H9 (cell line): ENCODE results near the gene STX10. TPM values are rescaled to one million over a fixed set of nuclear protein-coding genes. Genes with fewer than 3 reads are reported as not detected.

Experiments
- DNase-seq: peaks from one replicate; pipeline ENCODE4 v3.0.0-alpha.2; 2017
- H2AFZ ChIP-seq: one replicate; pipeline ENCODE4 v1.6.1; 2013; ENCODE audit warnings: mild to moderate bottlenecking, low read length, control low read depth, moderate library complexity
- H2AK5ac ChIP-seq: 2 replicates; pipeline ENCODE4 v1.6.1; 2013; ENCODE audit warnings: low read length, control low read depth, mixed read lengths; ENCODE audit not compliant: insufficient read length
- H2BK120ac ChIP-seq: one replicate; pipeline ENCODE4 v1.6.1; 2013; ENCODE audit warnings: low read depth, mild to moderate bottlenecking, low read length, control low read depth, inconsistent platforms; ENCODE audit not compliant: poor library complexity, severe bottlenecking
- H2BK12ac ChIP-seq: 2 replicates; pipeline ENCODE4 v1.6.1; 2013; ENCODE audit warnings: low read length, control low read depth, mixed read lengths, low read depth; ENCODE audit not compliant: insufficient read length
- H2BK15ac ChIP-seq: 2 replicates; pipeline ENCODE4 v1.6.1; 2013; ENCODE audit warnings: low read depth, low read length, control low read depth
- H2BK20ac ChIP-seq: one replicate; pipeline ENCODE4 v1.6.1; 2013; ENCODE audit warnings: low read depth, mild to moderate bottlenecking, low read length, control low read depth, inconsistent platforms; ENCODE audit not compliant: poor library complexity, severe bottlenecking
- H2BK5ac ChIP-seq: 2 replicates; pipeline ENCODE4 v1.6.1; 2013; ENCODE audit warnings: low read length, control low read depth, mixed read lengths; ENCODE audit not compliant: insufficient read length
- H3K14ac ChIP-seq: 2 replicates; pipeline ENCODE4 v1.6.1; 2013; ENCODE audit warnings: low read length, control low read depth; ENCODE audit not compliant: insufficient read depth
- H3K18ac ChIP-seq: 2 replicates; pipeline ENCODE4 v1.6.1; 2013; ENCODE audit warnings: low read depth, mild to moderate bottlenecking, mixed read lengths, low read length, control low read depth; ENCODE audit not compliant: insufficient read length
- H3K23ac ChIP-seq: 2 replicates; pipeline ENCODE4 v1.6.1; 2013; ENCODE audit warnings: low read length, control low read depth, mixed read lengths, low read depth; ENCODE audit not compliant: insufficient read length
- H3K23me2 ChIP-seq: 2 replicates; pipeline ENCODE4 v1.6.1; 2013; ENCODE audit warnings: low read depth, mild to moderate bottlenecking, mixed read lengths, low read length, control low read depth; ENCODE audit not compliant: insufficient read length, poor library complexity, severe bottlenecking
- H3K27ac ChIP-seq: 2 replicates; pipeline ENCODE4 v1.5.1; 2013; ENCODE audit warnings: low read length, control low read depth, mixed read lengths, low read depth; ENCODE audit not compliant: insufficient read length
- H3K27me3 ChIP-seq: 2 replicates; pipeline ENCODE4 v1.6.1; 2013; ENCODE audit warnings: low read length, control low read depth, inconsistent platforms; ENCODE audit not compliant: insufficient read depth
- H3K4ac ChIP-seq: 2 replicates; pipeline ENCODE4 v1.6.1; 2013; ENCODE audit warnings: low read depth, mild to moderate bottlenecking, control low read depth, inconsistent platforms, low read length, moderate library complexity
- H3K4me1 ChIP-seq: 2 replicates; pipeline ENCODE4 v1.6.1; 2013; ENCODE audit warnings: low read length, control low read depth, inconsistent platforms; ENCODE audit not compliant: insufficient read depth
- H3K4me2 ChIP-seq: 2 replicates; pipeline ENCODE4 v1.6.1; 2013; ENCODE audit warnings: low read length, control low read depth, mixed read lengths; ENCODE audit not compliant: insufficient read length, insufficient read depth
- H3K56ac ChIP-seq: 2 replicates; pipeline ENCODE4 v1.6.1; 2013; ENCODE audit warnings: low read depth, mild to moderate bottlenecking, mixed read lengths, low read length, control low read depth; ENCODE audit not compliant: insufficient read length
- H3K79me1 ChIP-seq: 2 replicates; pipeline ENCODE4 v1.6.1; 2013; ENCODE audit warnings: low read depth, mild to moderate bottlenecking, moderate library complexity, low read length, control low read depth, inconsistent platforms; ENCODE audit not compliant: insufficient read depth, poor library complexity, severe bottlenecking
- H3K79me2 ChIP-seq: 2 replicates; pipeline ENCODE4 v1.6.1; 2013; ENCODE audit warnings: low read length, control low read depth, inconsistent platforms; ENCODE audit not compliant: insufficient read depth
- H3K9ac ChIP-seq: 2 replicates; pipeline ENCODE4 v1.6.1; 2013; ENCODE audit warnings: low read length, control low read depth, mixed read lengths; ENCODE audit not compliant: insufficient read length; ENCODE audit errors: extremely low read depth
- H3K9me3 ChIP-seq: one replicate; pipeline ENCODE4 v1.6.1; 2013; ENCODE audit warnings: low read depth, low read length, inconsistent platforms; ENCODE audit not compliant: control insufficient read depth
- H3T11ph ChIP-seq: one replicate; pipeline ENCODE4 v1.6.1; 2013; ENCODE audit warnings: mild to moderate bottlenecking, low read length, control low read depth, inconsistent platforms
- H4K20me1 ChIP-seq: one replicate; pipeline ENCODE4 v1.6.1; 2013; ENCODE audit not compliant: control insufficient read depth, insufficient read length, insufficient read depth
- H4K5ac ChIP-seq: 2 replicates; pipeline ENCODE4 v1.6.1; 2013; ENCODE audit warnings: low read depth, mild to moderate bottlenecking, mixed read lengths, low read length, control low read depth; ENCODE audit not compliant: insufficient read length
- H4K8ac ChIP-seq: replicated peaks from 2 replicates; pipeline ENCODE4 v1.6.1; 2013; ENCODE audit warnings: low read length, control low read depth, mixed read lengths, low read depth; ENCODE audit not compliant: insufficient read length
- H4K91ac ChIP-seq: 2 replicates; pipeline ENCODE4 v1.6.1; 2013; ENCODE audit warnings: low read depth, mild to moderate bottlenecking, moderate library complexity, mixed read lengths, low read length, control low read depth; ENCODE audit not compliant: insufficient read length
- H3K27ac Mint-ChIP-seq, 3 experiments: 2 replicates in 2 of 3; 3 replicates in 1 of 3; pipeline ENCODE4 v1.8.0; 2020 to 2021; ENCODE audit warnings: mixed read lengths in 3 of 3, mild to moderate bottlenecking in 1 of 3, moderate library complexity in 1 of 3
- H3K27me3 Mint-ChIP-seq: 2 replicates; pipeline ENCODE4 v1.8.0; 2021; ENCODE audit warnings: low read depth, mild to moderate bottlenecking, moderate library complexity, mixed read lengths
- H3K36me3 Mint-ChIP-seq, 3 experiments: 2 replicates in 2 of 3; 3 replicates in 1 of 3; pipeline ENCODE4 v1.8.0; 2020 to 2021; ENCODE audit warnings: low read depth in 3 of 3, mixed read lengths in 3 of 3; ENCODE audit not compliant: insufficient read depth in 1 of 3
- H3K4me1 Mint-ChIP-seq, 2 experiments: 2 replicates each; pipeline ENCODE4 v1.8.0; 2020; ENCODE audit warnings: mixed read lengths in 2 of 2
- H3K4me3 Mint-ChIP-seq, 2 experiments: 2 replicates in 1 of 2; 3 replicates in 1 of 2; pipeline ENCODE4 v1.8.0; 2020 to 2021; ENCODE audit warnings: mild to moderate bottlenecking in 2 of 2, mixed read lengths in 2 of 2, moderate library complexity in 1 of 2
- H3K9me3 Mint-ChIP-seq, 2 experiments: 2 replicates in 1 of 2; 3 replicates in 1 of 2; pipeline ENCODE4 v1.8.0; 2020; ENCODE audit warnings: mild to moderate bottlenecking in 2 of 2, mixed read lengths in 2 of 2, moderate library complexity in 1 of 2
- CTCF ChIP-seq: fragments of 200-600 bp; sonication (generic); conservative IDR thresholded peaks from 3 replicates; pipeline ENCODE4 v1.8.0; 2021; ENCODE audit warnings: antibody characterized with exemption, mild to moderate bottlenecking
- WGBS: extraction: QIAGEN DNeasy Blood & Tissue Kit; methylation state at CpG from one replicate; pipeline ENCODE4 v1.1.7; 2013; ENCODE audit warnings: missing lambda C conversion rate, low lambda C conversion rate, mixed read lengths; ENCODE audit not compliant: insufficient read length; ENCODE audit errors: extremely low coverage; 5-methylcytosine and 5-hydroxymethylcytosine counted together
- total RNA-seq: library from RNA; stranded (reverse); gene quantifications from 2 replicates; pipeline ENCODE4 v1.2.1, GENCODE V29; 2021

The STX10 gene
- total RNA-seq, 1 experiment from 2014 or later = 39.4 TPM

- Histone ChIP-seq H2BK120ac (no peak within 1 kb of the TSS), H3K56ac (no peak within 1 kb of the TSS), H3K14ac (no peak within 1 kb of the TSS; the same call in 1 of the 2 replicates), H2BK5ac (no peak within 1 kb of the TSS), H3K18ac (no peak within 1 kb of the TSS), H3K23ac (no peak within 1 kb of the TSS), H3K79me1 (no peaks in the 10 kb centered on the region), H2BK15ac (no peak within 1 kb of the TSS), H2BK20ac (no peak within 1 kb of the TSS), H3K23me2 (peaks cover 3% of the 10 kb centered on the region), H3K4ac (no peak within 1 kb of the TSS), H4K5ac (no peak within 1 kb of the TSS), H4K20me1 (peaks cover 3% of the 10 kb centered on the region), H2AFZ (no peak within 1 kb of the TSS), H4K91ac (no peak within 1 kb of the TSS), H3K9me3 (no peaks in the 10 kb centered on the region), H3K4me2 (peak within 1 kb of the TSS; percentile 20), H2AK5ac (no peak within 1 kb of the TSS), H3K27ac (no peak within 1 kb of the TSS), H2BK12ac (no peak within 1 kb of the TSS), H3K79me2 (no peaks in the 10 kb centered on the region), H3K4me1 (no peaks in the 10 kb centered on the region), H4K8ac (no peak within 1 kb of the TSS), H3K9ac (no peak within 1 kb of the TSS), H3T11ph (no peak within 1 kb of the TSS), H3K27me3 (peaks cover 23% of the 10 kb centered on the region; the same call in 1 of the 2 replicates)
- H3K27me3 Mint-ChIP-seq = peaks cover 47% of the 10 kb centered on the region
- H3K9me3 Mint-ChIP-seq = peaks cover 3 to 7% of the 10 kb centered on the region in 2 experiments; a peak in 3 of 5 replicates
- TF ChIP-seq CTCF = no peak; the same call in 2 of the 3 replicates
- H3K27ac Mint-ChIP-seq = no peak within 1 kb of the TSS
- peak within 1 kb of the TSS; percentile 33 to 68; a peak in 3 of 5 replicates for H3K4me3 Mint-ChIP-seq
- peaks cover 14 to 20% of the 10 kb centered on the region in 2 experiments for H3K4me1 Mint-ChIP-seq
- DNase-seq = peak; percentile 70
- H3K36me3 Mint-ChIP-seq = peaks cover 6 to 7% (median 7%) of the 10 kb centered on the region in 3 experiments
- WGBS = no CpG with 5 or more reads among the region's 47 CpGs
These were observed 47.3 kb downstream of the STX10 start, which contains the start of gene LYL1 for GRCh38 chr19:13102666-13103580. LYL1 (minus strand) TSS chr19:13102858; CDS start chr19:13101171, 1,687 bp downstream.
